ENCODE data around the gene FLOT1. TPM values are rescaled to one million over a fixed set of nuclear protein-coding genes. Genes with fewer than 3 reads are reported as not detected.
A peak's percentile ranks its signal among the peaks of the same experiment; 100 is the strongest.

FLOT1 gene
- total and polyA plus RNA-seq, 2 of the 13 experiments (the other 11 are each of a cell fraction or from before 2014, with no cell fraction given), result 82.3 to 130 TPM

GRCh38 chr6:30741789-30742315 is 635 bp downstream of the FLOT1 start (continued):
- TF ChIP-seq ZBTB40 (IDR thresholded peaks at IDR 0.05) (no peak), ZBTB40 (CRISPR knock-in tag; IDR thresholded peaks at IDR 0.05) (no peak), ISX (CRISPR knock-in tag; conservative IDR thresholded peaks at IDR 0.05) (peak; percentile 58; the same call in 1 of the 2 replicates), BCLAF1 (IDR thresholded peaks at IDR 0.05) (no peak), ZNF576 (CRISPR knock-in tag; IDR thresholded peaks at IDR 0.05) (no peak), ZFP37 (CRISPR knock-in tag; IDR thresholded peaks at IDR 0.05; ENCODE audit: borderline replicate concordance) (no peak; the same call in none of the 2 replicates), NAIF1 (CRISPR knock-in tag; IDR thresholded peaks at IDR 0.05; ENCODE audit: borderline replicate concordance) (no peak), RXRA (CRISPR knock-in tag; IDR thresholded peaks at IDR 0.05) (0 out of 2 replicates have a peak, but pooled peaks have one; percentile 62), NFKBIZ (CRISPR knock-in tag; IDR thresholded peaks at IDR 0.05) (no peak), CHCHD3 (CRISPR knock-in tag; IDR thresholded peaks at IDR 0.05) (no peak; the same call in 1 of the 2 replicates), NR2F1 (CRISPR knock-in tag; IDR thresholded peaks at IDR 0.05) (no peak), FOXA3 (CRISPR knock-in tag; IDR thresholded peaks at IDR 0.05) (0 out of 2 replicates have a peak, but pooled peaks have one; percentile 0), HOXA3 (CRISPR knock-in tag; IDR thresholded peaks at IDR 0.05) (no peak), GZF1 (CRISPR knock-in tag; IDR thresholded peaks at IDR 0.05) (no peak), FUBP1 (CRISPR knock-in tag; IDR thresholded peaks at IDR 0.05; ENCODE audit: borderline replicate concordance) (peak; percentile 51; the same call in 1 of the 2 replicates), HOXA7 (CRISPR knock-in tag; IDR thresholded peaks at IDR 0.05) (no peak)
